Activated T-cell treated with anti-CD3 and anti-CD28 coated beads, Interleukin-2, amount 50 U/mL, for 24 hours (primary cell): Measurements from ENCODE around the gene MAP1LC3B.

Source experiments
- DNase-seq: peaks from one replicate; pipeline ENCODE4 v3.0.0-alpha.2; 2020
- H3K27ac Mint-ChIP-seq: 2 replicates; pipeline ENCODE4 v1.8.0; 2020; ENCODE audit warnings: mild to moderate bottlenecking, mixed read lengths
- H3K27me3 Mint-ChIP-seq: 2 replicates; pipeline ENCODE4 v1.8.0; 2020; ENCODE audit warnings: mixed read lengths
- H3K36me3 Mint-ChIP-seq: 2 replicates; pipeline ENCODE4 v1.8.0; 2020; ENCODE audit warnings: low read depth, mixed read lengths
- H3K4me1 Mint-ChIP-seq: 2 replicates; pipeline ENCODE4 v1.8.0; 2020; ENCODE audit warnings: low read depth, mixed read lengths
- H3K4me3 Mint-ChIP-seq: 2 replicates; pipeline ENCODE4 v1.8.0; 2020; ENCODE audit warnings: mild to moderate bottlenecking, moderate library complexity, mixed read lengths
- H3K9me3 Mint-ChIP-seq: 2 replicates; pipeline ENCODE4 v1.8.0; 2020; ENCODE audit warnings: mixed read lengths

Gene MAP1LC3B

DNA sequence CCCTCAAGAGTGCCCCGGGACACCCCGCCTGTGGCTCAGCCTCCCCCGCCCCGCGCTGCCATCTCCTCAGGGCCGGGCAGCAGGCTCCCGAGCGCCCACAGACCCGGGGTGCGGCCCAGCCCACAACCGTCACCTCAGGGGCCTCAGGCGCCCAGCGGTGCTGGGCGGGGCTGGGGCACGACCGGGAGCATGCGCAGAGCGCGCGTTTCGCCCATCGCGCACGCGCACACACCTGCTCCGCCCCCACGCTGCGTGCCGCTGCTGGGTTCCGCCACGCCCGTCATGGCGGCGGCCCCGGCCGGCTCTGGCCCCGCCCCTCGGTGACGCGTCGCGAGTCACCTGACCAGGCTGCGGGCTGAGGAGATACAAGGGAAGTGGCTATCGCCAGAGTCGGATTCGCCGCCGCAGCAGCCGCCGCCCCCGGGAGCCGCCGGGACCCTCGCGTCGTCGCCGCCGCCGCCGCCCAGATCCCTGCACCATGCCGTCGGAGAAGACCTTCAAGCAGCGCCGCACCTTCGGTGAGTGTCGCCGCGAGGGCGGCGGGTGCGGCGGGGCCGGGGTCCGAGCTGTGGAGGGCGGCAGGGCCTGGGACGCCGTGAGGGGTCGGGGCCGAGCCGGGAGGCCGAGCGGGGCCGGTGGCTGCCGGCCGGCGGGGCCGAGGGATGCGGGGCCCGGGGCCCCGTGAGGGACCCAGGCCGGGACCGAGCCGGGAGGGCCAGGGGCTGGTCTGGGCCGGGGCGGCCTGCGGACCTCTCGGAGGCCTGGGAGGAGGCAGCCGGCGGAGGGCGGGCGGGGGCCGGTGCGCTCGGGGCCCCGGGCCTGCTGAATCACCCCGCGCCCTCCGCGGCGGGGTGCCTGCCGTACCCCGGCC is at the start of gene MAP1LC3B:
Gene MAP1LC3B (plus strand): TSS at position 387 of the 871 bp plus-strand sequence. CDS start 92 bp downstream, at position 479.
- Mint-ChIP-seq H3K36me3 (peaks cover 24% of the 10 kb centered on the region), H3K4me3 (peak within 1 kb of the TSS; percentile 88), H3K9me3 (no peaks in the 10 kb centered on the region), H3K27ac (peak within 1 kb of the TSS; percentile 95), H3K27me3 (no peaks in the 10 kb centered on the region), H3K4me1 (peaks cover 59% of the 10 kb centered on the region)
- peak; percentile 100 for DNase-seq

GRCh38 chr16:87342504-87342903 is 49.6 kb upstream of the MAP1LC3B start:
- Mint-ChIP-seq H3K4me3 (no peak overlapping the region), H3K9me3 (no peaks in the 10 kb centered on the region), H3K36me3 (peaks cover 94% of the 10 kb centered on the region), H3K27me3 (no peaks in the 10 kb centered on the region), H3K27ac (no peak overlapping the region), H3K4me1 (peaks cover 25% of the 10 kb centered on the region)
- DNase-seq, result no peak

DNA sequence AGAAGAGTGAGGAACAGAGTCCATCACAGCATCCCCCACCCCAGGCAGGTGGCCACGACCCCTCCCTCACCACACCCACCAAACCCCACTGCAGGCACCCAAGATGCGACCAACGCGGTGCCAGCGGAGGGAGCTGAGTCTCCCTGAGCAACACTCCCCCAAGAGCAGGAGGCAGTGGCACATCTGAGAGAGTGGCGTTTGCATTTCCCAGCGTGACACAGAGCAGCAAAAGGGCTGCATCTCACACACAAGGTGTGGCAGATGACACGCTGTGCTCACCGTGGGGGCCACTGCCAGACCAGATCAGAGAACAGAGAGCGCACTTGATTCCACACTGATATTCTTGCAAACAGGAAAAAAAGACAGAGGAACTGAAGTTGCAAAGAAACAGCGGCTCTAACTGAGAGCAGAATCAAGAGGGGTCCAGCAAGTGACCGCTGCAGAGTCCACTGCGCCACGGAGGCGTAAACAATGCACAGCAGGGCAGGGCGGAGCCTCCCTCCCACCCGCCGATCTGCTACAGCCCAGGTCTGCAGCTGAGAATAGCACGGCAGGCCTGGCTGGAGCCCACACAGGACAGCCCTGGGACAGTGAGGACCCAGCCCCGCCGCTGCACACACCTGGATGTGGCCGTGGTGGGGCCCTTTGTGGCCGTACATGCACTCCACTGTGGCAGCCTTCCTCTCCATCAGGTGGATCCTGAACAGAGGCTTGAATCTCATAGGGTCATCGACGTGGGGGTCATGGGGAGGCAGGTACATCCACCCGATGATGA is 49.0 kb upstream of the MAP1LC3B start:
- no peaks in the 10 kb centered on the region for H3K9me3 Mint-ChIP-seq
- no peak overlapping the region for H3K4me3 Mint-ChIP-seq
- DNase-seq, result no peak
- peaks cover 95% of the 10 kb centered on the region for H3K36me3 Mint-ChIP-seq
- no peaks in the 10 kb centered on the region for H3K27me3 Mint-ChIP-seq
- H3K27ac Mint-ChIP-seq, result no peak overlapping the region
- H3K4me1 Mint-ChIP-seq, result peaks cover 21% of the 10 kb centered on the region

DNA sequence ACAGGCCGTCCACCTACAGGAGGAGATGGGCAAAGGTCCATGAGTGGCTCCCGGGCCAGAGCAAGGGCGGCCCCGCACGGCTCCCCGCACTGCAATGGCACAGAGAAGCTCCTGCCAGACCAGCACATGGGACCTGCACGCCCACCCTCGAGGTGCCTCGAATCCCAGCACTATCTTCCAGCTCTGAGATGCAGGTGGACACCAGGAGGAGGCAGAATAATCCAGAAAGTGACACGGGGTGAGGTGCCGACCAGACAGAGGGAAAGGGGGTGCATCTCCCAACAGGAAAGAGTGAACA is 48.4 kb upstream of the MAP1LC3B start:
- DNase-seq, result no peak
- H3K27ac Mint-ChIP-seq, result peak overlapping the region; percentile 72
- no peak overlapping the region for H3K4me3 Mint-ChIP-seq
- peaks cover 20% of the 10 kb centered on the region for H3K4me1 Mint-ChIP-seq
- no peaks in the 10 kb centered on the region for H3K9me3 Mint-ChIP-seq
- peaks cover 95% of the 10 kb centered on the region for H3K36me3 Mint-ChIP-seq
- H3K27me3 Mint-ChIP-seq, result no peaks in the 10 kb centered on the region

GRCh38 chr16:87344165-87344930 is 47.8 kb upstream of the MAP1LC3B start:
- DNase-seq, result no peak
- Mint-ChIP-seq H3K4me3 (no peak overlapping the region), H3K27ac (peak overlapping the region; percentile 72), H3K36me3 (peaks cover 95% of the 10 kb centered on the region), H3K9me3 (no peaks in the 10 kb centered on the region), H3K27me3 (no peaks in the 10 kb centered on the region), H3K4me1 (peaks cover 15% of the 10 kb centered on the region)

DNA sequence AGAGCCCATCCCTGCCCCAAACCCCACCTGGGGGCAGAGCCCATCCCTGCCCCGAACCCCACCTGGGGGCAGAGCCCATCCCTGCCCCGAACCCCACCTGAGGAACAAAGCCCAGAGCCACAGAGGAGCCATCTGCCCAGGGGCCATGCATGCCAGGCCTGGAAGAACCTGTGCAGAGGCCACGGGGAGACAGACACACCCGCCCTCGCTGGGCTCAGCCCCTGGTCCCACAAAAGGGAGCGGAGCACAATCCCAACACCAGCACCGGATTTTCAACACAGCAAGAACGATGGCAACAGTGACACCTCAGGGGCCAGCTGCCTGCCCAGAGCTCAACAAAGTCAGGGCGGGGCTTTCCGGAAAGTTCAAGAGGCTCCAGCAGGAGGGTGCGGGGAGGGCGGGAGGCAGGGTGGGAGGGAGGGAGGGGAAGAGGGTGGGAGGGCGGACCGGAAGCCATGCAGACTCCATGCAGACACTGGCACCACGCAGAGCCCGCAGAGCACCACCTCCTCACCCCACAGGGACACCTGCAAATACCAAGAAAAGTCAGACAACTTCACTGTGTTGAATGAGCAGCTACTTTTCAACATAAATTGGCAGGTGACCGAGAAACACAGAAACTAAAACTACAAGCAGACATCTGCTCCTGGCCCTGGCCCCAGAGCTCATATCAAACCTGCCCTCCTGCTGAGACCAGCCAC is 47.1 kb upstream of the MAP1LC3B start:
- peak; percentile 56 for DNase-seq
- Mint-ChIP-seq H3K9me3 (no peaks in the 10 kb centered on the region), H3K4me1 (peaks cover 18% of the 10 kb centered on the region), H3K4me3 (peak overlapping the region; percentile 8), H3K27me3 (no peaks in the 10 kb centered on the region), H3K27ac (peak overlapping the region; percentile 86), H3K36me3 (peaks cover 93% of the 10 kb centered on the region)

DNA sequence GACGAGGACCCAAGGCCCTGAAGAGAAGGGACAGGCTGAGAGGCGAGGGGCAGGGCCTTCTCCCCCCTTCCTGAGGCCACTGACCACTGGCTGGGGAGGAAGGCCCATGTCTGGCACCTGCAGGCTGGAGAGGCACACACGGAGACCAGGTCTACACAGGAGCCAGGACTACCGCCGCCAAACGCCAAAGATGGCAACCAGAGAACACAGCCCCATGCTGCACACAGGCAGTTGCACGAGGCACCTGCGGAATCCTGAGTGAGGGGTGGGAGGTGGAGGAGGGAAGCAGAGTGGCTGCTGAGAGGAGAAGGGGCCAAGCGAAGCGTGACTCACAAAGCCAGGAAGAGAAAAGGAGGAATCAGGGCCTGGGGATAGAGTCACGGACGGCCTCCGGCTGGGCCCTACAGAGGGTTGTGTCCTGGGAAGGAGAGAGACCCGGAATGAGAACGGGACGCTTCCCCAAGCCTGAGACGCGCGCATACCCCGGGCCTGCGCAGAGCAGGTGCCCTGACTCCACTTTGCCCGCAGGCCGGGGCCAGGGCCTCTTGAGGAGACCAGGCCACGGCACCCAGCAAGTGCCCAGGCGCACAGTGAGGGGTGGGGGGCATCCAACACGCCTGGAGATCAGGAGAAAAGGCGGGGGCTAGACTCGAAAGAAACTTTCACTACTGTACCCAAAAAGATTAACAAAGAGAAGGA is 46.3 kb upstream of the MAP1LC3B start:
- Mint-ChIP-seq H3K27me3 (no peaks in the 10 kb centered on the region), H3K4me3 (no peak overlapping the region), H3K27ac (peak overlapping the region; percentile 86), H3K4me1 (peaks cover 18% of the 10 kb centered on the region), H3K9me3 (no peaks in the 10 kb centered on the region), H3K36me3 (peaks cover 92% of the 10 kb centered on the region)
- no peak for DNase-seq

DNA sequence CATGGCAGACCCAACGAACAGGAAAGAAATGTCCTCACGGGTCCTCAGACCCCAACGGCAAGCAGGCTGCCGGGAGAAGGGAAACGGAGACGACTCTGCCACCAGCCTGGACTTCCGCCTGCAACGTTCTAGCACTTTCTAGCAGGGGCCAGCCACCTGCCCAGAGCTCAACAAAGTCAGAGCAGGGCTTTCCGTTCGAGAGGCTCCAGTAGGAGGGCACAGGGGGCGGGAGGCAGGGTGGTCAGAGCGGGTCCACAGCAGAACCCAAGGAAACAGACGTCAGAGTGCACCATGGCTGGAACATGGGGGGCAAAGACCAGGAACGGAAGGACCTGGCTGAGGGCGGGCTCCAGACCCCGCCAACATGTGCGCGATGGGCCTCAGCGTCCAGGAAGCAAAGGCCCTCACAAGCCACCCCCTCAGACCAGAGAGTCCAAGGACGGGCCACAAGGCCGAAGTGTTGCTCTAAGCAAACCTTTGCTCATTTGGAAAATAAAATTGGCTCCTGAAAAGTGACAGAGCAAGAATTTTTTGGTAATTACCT is 45.5 kb upstream of the MAP1LC3B start:
- H3K36me3 Mint-ChIP-seq, result peaks cover 85% of the 10 kb centered on the region

DNA sequence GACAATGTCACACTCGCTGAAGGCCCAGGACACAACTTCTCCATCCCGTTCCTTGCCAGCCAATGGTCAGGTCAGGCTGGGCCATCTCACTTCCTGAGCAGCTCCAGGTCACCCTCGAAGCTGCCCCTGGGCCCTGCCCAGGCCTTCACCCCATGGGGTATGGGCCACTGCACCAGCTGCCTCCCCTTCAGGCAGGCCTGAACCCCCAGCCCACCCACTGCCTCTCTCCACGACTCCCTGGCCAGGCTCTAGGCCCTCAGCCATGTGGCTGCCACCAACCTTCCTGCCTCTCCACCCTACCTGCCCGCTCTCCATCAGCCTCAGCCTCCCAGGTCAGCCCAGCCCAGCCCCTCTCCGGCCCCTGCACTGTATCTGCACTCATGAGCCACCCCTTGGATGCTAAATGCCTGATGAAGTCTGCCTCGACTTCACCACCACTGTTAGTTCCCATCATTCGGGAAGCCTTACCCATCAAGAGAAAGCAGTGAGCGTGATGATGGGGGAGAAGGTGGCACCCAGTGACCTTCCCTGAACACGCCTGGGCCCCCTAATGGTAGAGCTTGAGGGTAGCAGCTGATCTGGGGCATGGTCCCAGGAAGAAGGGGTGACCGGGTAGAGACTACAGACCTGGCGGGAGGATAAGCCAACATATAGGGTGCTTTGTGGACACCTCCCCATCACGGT is 44.1 kb upstream of the MAP1LC3B start:
- Mint-ChIP-seq H3K4me3 (no peak overlapping the region), H3K27ac (peak overlapping the region; percentile 8), H3K4me1 (peaks cover 18% of the 10 kb centered on the region), H3K27me3 (no peaks in the 10 kb centered on the region), H3K36me3 (peaks cover 80% of the 10 kb centered on the region), H3K9me3 (no peaks in the 10 kb centered on the region)
- no peak for DNase-seq

More for the DNA sequence above, 45.5 kb upstream of the MAP1LC3B start:
- H3K27me3 Mint-ChIP-seq, result no peaks in the 10 kb centered on the region
- no peak for DNase-seq
- peaks cover 18% of the 10 kb centered on the region for H3K4me1 Mint-ChIP-seq
- no peaks in the 10 kb centered on the region for H3K9me3 Mint-ChIP-seq
- H3K27ac Mint-ChIP-seq, result no peak overlapping the region
- H3K4me3 Mint-ChIP-seq, result no peak overlapping the region

GRCh38 chr16:87348616-87349157 is 43.4 kb upstream of the MAP1LC3B start:
- Mint-ChIP-seq H3K27me3 (no peaks in the 10 kb centered on the region), H3K27ac (no peak overlapping the region), H3K4me1 (peaks cover 17% of the 10 kb centered on the region), H3K4me3 (no peak overlapping the region), H3K36me3 (peaks cover 77% of the 10 kb centered on the region), H3K9me3 (no peaks in the 10 kb centered on the region)
- DNase-seq, result no peak

DNA sequence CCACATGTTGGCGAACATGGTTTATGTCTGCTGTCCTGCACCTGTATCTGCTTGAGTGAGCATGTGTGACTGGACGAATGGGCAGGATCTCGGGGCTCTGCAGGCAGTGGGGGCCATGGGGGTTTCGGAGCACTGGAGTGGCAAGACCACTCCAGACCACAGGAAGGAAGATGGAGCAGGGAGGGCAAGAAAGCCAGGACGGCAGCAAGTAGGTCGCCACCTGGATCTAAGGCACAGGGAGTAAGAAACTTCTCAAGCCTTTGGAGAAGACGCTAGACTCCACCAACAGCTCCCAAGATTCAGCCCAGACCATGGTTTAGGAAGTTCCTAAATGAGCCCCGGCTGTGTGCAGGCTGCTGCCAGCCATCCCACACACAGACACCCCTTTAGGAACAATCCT is 42.1 kb upstream of the MAP1LC3B start:
- peaks cover 69% of the 10 kb centered on the region for H3K36me3 Mint-ChIP-seq
- no peak for DNase-seq
- no peak overlapping the region for H3K27ac Mint-ChIP-seq
- H3K9me3 Mint-ChIP-seq, result no peaks in the 10 kb centered on the region
- no peak overlapping the region for H3K4me3 Mint-ChIP-seq
- H3K27me3 Mint-ChIP-seq, result no peaks in the 10 kb centered on the region
- peaks cover 10% of the 10 kb centered on the region for H3K4me1 Mint-ChIP-seq

DNA sequence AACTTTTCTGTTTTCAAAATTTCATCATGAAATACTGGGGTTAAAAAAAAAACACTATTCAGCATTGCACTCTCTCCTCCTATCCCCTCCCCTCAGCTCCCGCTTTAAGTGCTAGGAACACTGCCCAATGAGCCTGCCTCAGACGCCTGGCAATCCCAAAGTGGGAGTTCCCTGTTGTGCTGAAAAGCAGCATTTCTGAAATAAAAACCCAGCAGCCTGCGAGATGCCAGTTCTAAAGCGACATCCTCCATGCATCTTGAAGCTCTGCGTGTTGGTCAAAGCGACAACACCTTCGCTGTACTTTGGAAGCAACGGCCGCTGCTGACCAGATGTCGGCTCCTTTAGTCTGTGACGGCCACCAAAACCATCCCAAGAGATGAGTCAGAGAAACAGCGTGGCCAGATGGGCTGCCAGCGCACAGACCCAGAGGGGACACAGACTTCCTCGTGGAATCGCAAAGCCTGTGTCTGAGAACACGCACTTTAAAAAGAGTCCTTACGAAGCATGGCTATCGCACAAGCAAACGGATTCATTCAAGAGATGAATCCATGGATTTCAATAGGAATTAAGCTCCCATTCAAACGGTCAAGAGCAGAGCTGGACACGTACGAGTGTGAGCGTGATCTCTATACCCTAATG is 41.3 kb upstream of the MAP1LC3B start:
- H3K27me3 Mint-ChIP-seq, result no peaks in the 10 kb centered on the region
- DNase-seq, result no peak
- H3K36me3 Mint-ChIP-seq, result peaks cover 70% of the 10 kb centered on the region
- H3K4me1 Mint-ChIP-seq, result peaks cover 4% of the 10 kb centered on the region
- peak overlapping the region; percentile 29 for H3K27ac Mint-ChIP-seq
- H3K9me3 Mint-ChIP-seq, result no peaks in the 10 kb centered on the region
- no peak overlapping the region for H3K4me3 Mint-ChIP-seq
